Tibial nerve (tissue), 3 donors: ENCODE results near the gene PROM1.

ENCODE experiments used
- POLR2A ChIP-seq, 2 donors: fragments of 450-650 bp; IDR thresholded peaks; one replicate each; pipeline ENCODE4 v1.6.1; 2017; ENCODE audit warnings: antibody characterized with exemption in 2 of 2, mild to moderate bottlenecking in 2 of 2, moderate library complexity in 2 of 2
- TF ChIP-seq, protein P1 (sequence below), 5 experiments: fragments of 200-600 bp in 3 of 5; fragments of 450-650 bp in 2 of 5; sonication (generic) in 3 of 5; IDR thresholded peaks; one replicate each; pipeline ENCODE4 v1.5.1; 2016 to 2019; ENCODE audit warnings: antibody characterized with exemption in 5 of 5, mild to moderate bottlenecking in 3 of 5, moderate library complexity in 2 of 5

DNA sequence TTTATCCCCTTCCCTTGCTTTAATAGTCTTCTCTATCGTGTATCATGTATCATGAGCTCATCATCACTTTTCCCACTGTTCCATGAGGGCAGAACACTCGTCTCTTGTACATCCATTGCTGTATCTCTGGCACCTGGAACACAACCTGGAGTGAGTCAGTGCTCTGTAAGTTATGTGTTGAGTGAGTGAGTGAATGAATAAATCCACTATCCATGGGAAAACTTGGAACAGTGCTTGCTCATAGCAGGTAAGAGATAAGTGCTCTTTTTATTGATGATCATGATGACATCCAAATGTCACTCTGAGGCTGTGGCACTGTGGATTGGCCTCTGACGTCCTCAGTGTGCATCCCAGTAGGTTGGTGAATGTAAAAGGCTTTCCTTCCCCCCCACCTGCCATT is 149.6 kb downstream of the PROM1 start:
- TF ChIP-seq POLR2A (IDR thresholded peaks at IDR 0.05): no peak
- TF ChIP-seq, protein P1, sequence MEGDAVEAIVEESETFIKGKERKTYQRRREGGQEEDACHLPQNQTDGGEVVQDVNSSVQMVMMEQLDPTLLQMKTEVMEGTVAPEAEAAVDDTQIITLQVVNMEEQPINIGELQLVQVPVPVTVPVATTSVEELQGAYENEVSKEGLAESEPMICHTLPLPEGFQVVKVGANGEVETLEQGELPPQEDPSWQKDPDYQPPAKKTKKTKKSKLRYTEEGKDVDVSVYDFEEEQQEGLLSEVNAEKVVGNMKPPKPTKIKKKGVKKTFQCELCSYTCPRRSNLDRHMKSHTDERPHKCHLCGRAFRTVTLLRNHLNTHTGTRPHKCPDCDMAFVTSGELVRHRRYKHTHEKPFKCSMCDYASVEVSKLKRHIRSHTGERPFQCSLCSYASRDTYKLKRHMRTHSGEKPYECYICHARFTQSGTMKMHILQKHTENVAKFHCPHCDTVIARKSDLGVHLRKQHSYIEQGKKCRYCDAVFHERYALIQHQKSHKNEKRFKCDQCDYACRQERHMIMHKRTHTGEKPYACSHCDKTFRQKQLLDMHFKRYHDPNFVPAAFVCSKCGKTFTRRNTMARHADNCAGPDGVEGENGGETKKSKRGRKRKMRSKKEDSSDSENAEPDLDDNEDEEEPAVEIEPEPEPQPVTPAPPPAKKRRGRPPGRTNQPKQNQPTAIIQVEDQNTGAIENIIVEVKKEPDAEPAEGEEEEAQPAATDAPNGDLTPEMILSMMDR (IDR thresholded peaks at IDR 0.05): no peak
